Brain microvascular endothelial cell (primary cell): ENCODE measurements around the gene DNTT.

Source experiments
- DNase-seq: peaks from one replicate; pipeline ENCODE4 v3.0.0-alpha.2; 2020
- H3K27ac ChIP-seq: fragments of 250-450 bp; sonication (Bioruptor Pico); 2 replicates; pipeline ENCODE4 v1.5.1; 2020; ENCODE audit warnings: mild to moderate bottlenecking, moderate library complexity
- H3K27me3 ChIP-seq: fragments of 250-450 bp; sonication (Bioruptor Pico); replicated peaks from 2 replicates; pipeline ENCODE4 v1.5.1; 2020; ENCODE audit warnings: mild to moderate bottlenecking
- H3K36me3 ChIP-seq: fragments of 250-450 bp; sonication (Bioruptor Pico); replicated peaks from 2 replicates; pipeline ENCODE4 v1.5.1; 2020; ENCODE audit warnings: mild to moderate bottlenecking
- H3K4me3 ChIP-seq: 2 replicates; pipeline ENCODE4 v1.5.1; 2011; ENCODE audit warnings: low read depth, mild to moderate bottlenecking, control low read depth, low read length, moderate library complexity
- CTCF ChIP-seq: IDR thresholded peaks from 2 replicates; pipeline ENCODE4 v1.5.1; 2011; ENCODE audit warnings: low read depth, mild to moderate bottlenecking, moderate library complexity, low read length, control low read depth, inconsistent platforms; ENCODE audit errors: missing control alignments
- in situ Hi-C: cut with HindIII; loops from 2 replicates; pipeline ENCODE4 v1.10.0; 2017; ENCODE audit warnings: low sequenced_read_pairs, low pct_ligation_motif_present

DNTT gene

GRCh38 chr10:96325719-96326373 is 21.6 kb downstream of the DNTT start:
- no peak for TF ChIP-seq CTCF
- Histone ChIP-seq H3K36me3 (no peaks in the 10 kb centered on the region), H3K27me3 (no peaks in the 10 kb centered on the region), H3K27ac (no peak overlapping the region), H3K4me3 (no peak overlapping the region)
- DNase-seq, result no peak
- in situ Hi-C loops, result no loop called here

GRCh38 chr10:96327462-96327861 is 23.2 kb downstream of the DNTT start:
- H3K27ac ChIP-seq, result no peak overlapping the region
- DNase-seq, result no peak
- in situ Hi-C loops, result no loop called here
- no peaks in the 10 kb centered on the region for H3K36me3 ChIP-seq
- TF ChIP-seq CTCF, result no peak
- H3K27me3 ChIP-seq, result no peaks in the 10 kb centered on the region
- H3K4me3 ChIP-seq, result no peak overlapping the region

GRCh38 chr10:96333101-96333500 is 28.9 kb downstream of the DNTT start:
- Histone ChIP-seq H3K4me3 (no peak overlapping the region), H3K27me3 (no peaks in the 10 kb centered on the region), H3K27ac (no peak overlapping the region), H3K36me3 (no peaks in the 10 kb centered on the region)
- DNase-seq, result no peak
- in situ Hi-C loops, result no loop called here
- TF ChIP-seq CTCF, result no peak

GRCh38 chr10:96334616-96335526 is 30.6 kb downstream of the DNTT start:
- no peak overlapping the region for H3K4me3 ChIP-seq
- peak; percentile 84 for TF ChIP-seq CTCF
- no peaks in the 10 kb centered on the region for H3K36me3 ChIP-seq
- H3K27me3 ChIP-seq, result no peaks in the 10 kb centered on the region
- DNase-seq, result peak; percentile 24
- in situ Hi-C loops, result no loop called here
- no peak overlapping the region for H3K27ac ChIP-seq

GRCh38 chr10:96337106-96337505 is 32.9 kb downstream of the DNTT start:
- Histone ChIP-seq H3K4me3 (no peak overlapping the region), H3K36me3 (no peaks in the 10 kb centered on the region), H3K27ac (no peak overlapping the region), H3K27me3 (no peaks in the 10 kb centered on the region)
- in situ Hi-C loops, result no loop called here
- no peak for TF ChIP-seq CTCF
- no peak for DNase-seq
